Activated CD4-positive, alpha-beta T cell treated with anti-CD3 and anti-CD28 coated beads for 36 hours (primary cell): Measurements from ENCODE around the gene ITGB4. TPM values are rescaled to one million over a fixed set of nuclear protein-coding genes. Genes with fewer than 3 reads are reported as not detected.
A peak's percentile ranks its signal among the peaks of the same experiment; 100 is the strongest.

Source experiments
- ATAC-seq: fragments of 200-7000 bp; cut with Tn5 transposase; one replicate; pipeline ENCODE4 v1.10.0; 2021; ENCODE audit warnings: mild to moderate bottlenecking, moderate library complexity
- CTCF ChIA-PET: fragments of 350-600 bp; sonication (Branson Sonifier 250); formaldehyde crosslinking; loops from one replicate; lab custom pipeline; 2021; ENCODE audit warnings: antibody characterized with exemption; lab: Charles Lee
- POLR2A ChIA-PET: fragments of 350-600 bp; sonication (Branson Sonifier 250); formaldehyde crosslinking; loops from one replicate; lab custom pipeline; 2021; ENCODE audit warnings: antibody characterized with exemption, inconsistent platforms; lab: Charles Lee
- DNase-seq: peaks from one replicate; pipeline ENCODE4 v3.0.0-alpha.2; 2020
- H3K27ac Mint-ChIP-seq: one replicate; pipeline ENCODE4 v1.8.0; 2021; ENCODE audit warnings: mixed read lengths
- H3K27me3 Mint-ChIP-seq: one replicate; pipeline ENCODE4 v1.8.0; 2021; ENCODE audit warnings: mixed read lengths
- H3K36me3 Mint-ChIP-seq: one replicate; pipeline ENCODE4 v1.8.0; 2021; ENCODE audit warnings: low read depth, mixed read lengths
- H3K4me1 Mint-ChIP-seq: one replicate; pipeline ENCODE4 v1.8.0; 2021; ENCODE audit warnings: mixed read lengths
- H3K4me3 Mint-ChIP-seq: one replicate; pipeline ENCODE4 v1.8.0; 2021; ENCODE audit warnings: mild to moderate bottlenecking, moderate library complexity, mixed read lengths
- H3K9me3 Mint-ChIP-seq: one replicate; pipeline ENCODE4 v1.8.0; 2021; ENCODE audit warnings: low read depth, mixed read lengths
- intact Hi-C, 2 experiments: fragments of 100-400 bp; cut with DNase I in 1 of 2; cut with micrococcal nuclease in 1 of 2; formaldehyde crosslinking; loops; one replicate each; pipeline versions ENCODE4 v1.14.2 to v1.15.1; 2022 to 2024; cut with DNase I, micrococcal nuclease
- total RNA-seq, 2 experiments: library from RNA; stranded (reverse); gene quantifications; one replicate each; pipeline ENCODE4 v1.2.3, GENCODE V29; 2021

The ITGB4 gene
- total RNA-seq, 2 experiments from 2014 or later, result 0.62 to 1.5 TPM

DNA sequence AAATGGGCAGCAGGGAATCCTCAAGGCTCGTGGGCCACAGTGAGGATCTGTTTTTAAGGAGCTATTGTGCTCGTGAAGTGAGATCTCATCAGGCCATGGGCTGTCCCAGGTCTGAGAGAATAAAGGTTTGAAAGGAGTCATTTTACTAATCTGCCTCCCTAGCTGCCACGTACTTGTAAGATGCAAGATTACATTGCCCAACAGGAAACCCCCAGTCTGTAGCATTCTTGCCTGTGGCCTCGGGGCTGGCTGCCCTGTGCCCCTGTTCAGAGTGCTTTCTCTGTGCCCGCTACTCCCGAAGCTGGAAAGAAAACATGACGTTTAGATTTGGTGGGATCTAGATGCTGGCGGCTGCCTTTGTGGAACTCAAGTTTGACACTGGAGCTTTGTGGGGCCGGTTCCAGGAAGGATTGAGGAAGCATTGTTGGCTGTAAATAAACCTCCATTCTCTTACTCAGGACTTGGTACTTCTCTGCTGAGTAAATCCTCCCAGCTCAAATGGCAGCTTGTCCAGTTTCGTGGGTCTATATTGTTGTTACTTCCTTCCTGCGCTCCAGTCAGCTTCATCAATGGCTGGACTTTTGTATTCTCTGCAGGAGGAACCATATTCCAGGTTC, 32.9 kb upstream of the ITGB4 start:
- H3K27ac Mint-ChIP-seq, result peak overlapping the region; percentile 90
- DNase-seq (peak; percentile 44), ATAC-seq (peak; percentile 23)
- ChIA-PET POLR2A (interaction anchor here (0.7 to 1.2 kb wide), 3 partner anchors 13 to 60 kb away, joined by 3 to 12 read pairs (median 3); no protein-coding TSS in a partner anchor), CTCF (interaction anchor here (0.6 to 3.4 kb wide), 7 partner anchors 15 to 186 kb away, joined by 3 to 26 read pairs (median 4); no protein-coding TSS in a partner anchor)
- peaks cover 26% of the 10 kb centered on the region for H3K36me3 Mint-ChIP-seq
- H3K27me3 Mint-ChIP-seq, result no peaks in the 10 kb centered on the region
- peaks cover 74% of the 10 kb centered on the region for H3K4me1 Mint-ChIP-seq
- H3K4me3 Mint-ChIP-seq, result no peak overlapping the region
- H3K9me3 Mint-ChIP-seq, result no peaks in the 10 kb centered on the region
- intact Hi-C loops, result no loop called here

DNA sequence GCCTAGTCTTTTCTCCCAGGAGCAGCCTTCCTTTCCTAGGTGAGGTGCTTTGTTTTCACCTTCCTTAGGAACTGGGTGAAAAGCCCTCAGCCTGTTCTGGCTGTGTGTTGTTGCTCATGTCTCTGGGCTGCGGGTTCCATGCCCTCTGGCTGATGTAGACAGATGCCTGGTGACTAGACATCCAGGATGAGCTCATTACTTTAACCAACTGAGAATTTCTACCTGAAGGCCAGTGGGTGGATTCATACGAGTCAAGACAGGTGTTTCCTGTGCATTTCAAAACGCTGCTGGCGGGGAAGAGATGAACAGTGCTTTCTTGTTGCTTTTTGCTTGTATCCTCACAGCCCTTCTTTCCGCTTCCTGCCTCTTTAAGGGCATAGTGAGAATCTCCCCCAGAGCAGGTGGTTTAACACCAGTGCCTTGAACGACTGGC, 31.8 kb upstream of the ITGB4 start:
- DNase-seq (peak; percentile 68), ATAC-seq (peak; percentile 80)
- peaks cover 66% of the 10 kb centered on the region for H3K4me1 Mint-ChIP-seq
- no peaks in the 10 kb centered on the region for H3K27me3 Mint-ChIP-seq
- peak overlapping the region; percentile 90 for H3K27ac Mint-ChIP-seq
- intact Hi-C loops, result no loop called here
- no peaks in the 10 kb centered on the region for H3K9me3 Mint-ChIP-seq
- CTCF ChIA-PET, result interaction anchor here (0.8 to 3.4 kb wide), 5 partner anchors 36 to 583 kb away, joined by 3 to 26 read pairs (median 4); no protein-coding TSS in a partner anchor
- peaks cover 28% of the 10 kb centered on the region for H3K36me3 Mint-ChIP-seq
- POLR2A ChIA-PET, result interaction anchor here (0.9 to 1.2 kb wide), 2 partner anchors 17 to 517 kb away, joined by 3 to 4 read pairs; no protein-coding TSS in a partner anchor
- no peak overlapping the region for H3K4me3 Mint-ChIP-seq

DNA sequence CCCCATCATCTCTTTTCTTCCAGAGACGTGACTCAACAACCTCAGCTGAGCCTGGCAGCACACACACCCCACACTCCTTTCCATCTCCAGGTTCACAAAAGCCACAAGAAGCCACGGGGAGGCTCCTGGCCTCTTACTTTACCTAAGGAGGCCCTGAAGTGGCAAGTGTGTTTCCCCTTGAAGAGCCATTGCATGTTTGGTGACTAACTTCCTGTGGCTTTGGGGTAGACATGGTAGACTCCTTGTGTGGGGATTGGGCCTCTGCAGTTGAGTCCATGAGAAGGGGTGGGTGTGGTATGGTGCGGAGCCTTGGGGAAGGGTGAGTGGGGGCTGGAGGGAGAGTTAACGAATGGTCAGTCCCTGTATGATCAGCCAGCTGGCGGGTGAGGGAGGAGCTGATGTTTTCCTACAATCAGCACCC, 29.9 kb upstream of the ITGB4 start:
- intact Hi-C loops, result loop anchor here in 1 of 2 experiments (5.0 kb wide), 1 partner anchor 139 kb away; no protein-coding TSS in a partner anchor
- CTCF ChIA-PET, result interaction anchor here (0.8 to 1.4 kb wide), 5 partner anchors 16 to 155 kb away, joined by 3 to 6 read pairs (median 4); no protein-coding TSS in a partner anchor

DNA sequence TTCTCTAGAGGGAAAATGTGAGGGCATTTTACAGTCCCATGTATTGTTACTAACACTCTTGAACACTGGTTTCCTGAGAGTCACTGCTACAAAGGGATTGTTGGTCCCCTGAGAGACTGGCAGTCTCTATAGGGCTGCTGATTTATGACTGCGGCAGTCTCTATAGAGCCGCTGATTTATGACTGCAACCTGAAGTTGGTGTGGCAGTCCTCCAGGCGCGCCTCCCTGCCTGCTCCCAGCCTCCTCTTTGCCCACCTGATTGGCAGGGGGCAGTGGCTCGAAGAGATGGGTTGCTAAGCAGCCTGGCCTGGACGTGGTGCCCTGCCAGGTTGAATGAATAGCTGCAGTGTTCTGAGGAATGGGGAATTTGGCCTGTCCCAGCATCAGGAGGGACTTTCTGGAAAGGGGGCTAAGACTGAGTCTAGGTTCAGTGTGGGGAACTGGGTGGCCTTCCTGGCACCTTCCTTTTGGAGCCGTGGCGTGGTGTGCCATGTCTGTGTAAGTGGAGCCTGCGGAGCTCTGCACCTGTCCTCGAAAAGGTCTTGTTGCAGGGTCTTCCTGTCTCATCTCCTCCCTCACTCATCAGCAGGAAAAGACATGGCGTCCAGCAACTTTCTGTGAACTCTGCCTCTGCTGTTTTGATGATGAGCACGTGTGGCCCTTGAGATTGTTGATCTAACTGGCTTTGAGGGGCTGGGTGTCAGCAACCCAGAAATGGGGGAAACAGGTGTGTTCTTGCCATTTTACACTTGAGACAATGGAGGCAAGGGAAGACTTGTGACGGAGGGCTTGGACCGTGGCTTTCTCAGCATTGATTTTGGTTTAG, 29.2 kb upstream of the ITGB4 start:
- ChIA-PET CTCF (interaction anchor here (0.9 to 1.5 kb wide), 2 partner anchors 17 to 68 kb away, joined by 3 to 8 read pairs; no protein-coding TSS in a partner anchor), POLR2A (interaction anchor here (0.9 kb wide), 1 partner anchor 59 kb away, joined by 3 read pairs; no protein-coding TSS in a partner anchor)
- peaks cover 50% of the 10 kb centered on the region for H3K4me1 Mint-ChIP-seq
- ATAC-seq, result peak; percentile 27
- H3K36me3 Mint-ChIP-seq, result peaks cover 22% of the 10 kb centered on the region
- no peak overlapping the region for H3K4me3 Mint-ChIP-seq
- H3K27me3 Mint-ChIP-seq, result no peaks in the 10 kb centered on the region
- DNase-seq, result no peak
- H3K9me3 Mint-ChIP-seq, result no peaks in the 10 kb centered on the region
- intact Hi-C loops, result loop anchor here in 1 of 2 experiments (5.0 kb wide), 1 partner anchor 140 kb away; no protein-coding TSS in a partner anchor
- peak overlapping the region; percentile 62 for H3K27ac Mint-ChIP-seq

More for the DNA sequence above, 29.9 kb upstream of the ITGB4 start:
- peaks cover 56% of the 10 kb centered on the region for H3K4me1 Mint-ChIP-seq
- POLR2A ChIA-PET, result interaction anchor here (0.9 kb wide), 1 partner anchor 60 kb away, joined by 3 read pairs; no protein-coding TSS in a partner anchor
- H3K9me3 Mint-ChIP-seq, result no peaks in the 10 kb centered on the region
- ATAC-seq (peak; percentile 72), DNase-seq (peak; percentile 77)
- peak overlapping the region; percentile 62 for H3K27ac Mint-ChIP-seq
- no peak overlapping the region for H3K4me3 Mint-ChIP-seq
- H3K27me3 Mint-ChIP-seq, result no peaks in the 10 kb centered on the region
- H3K36me3 Mint-ChIP-seq, result peaks cover 24% of the 10 kb centered on the region

DNA sequence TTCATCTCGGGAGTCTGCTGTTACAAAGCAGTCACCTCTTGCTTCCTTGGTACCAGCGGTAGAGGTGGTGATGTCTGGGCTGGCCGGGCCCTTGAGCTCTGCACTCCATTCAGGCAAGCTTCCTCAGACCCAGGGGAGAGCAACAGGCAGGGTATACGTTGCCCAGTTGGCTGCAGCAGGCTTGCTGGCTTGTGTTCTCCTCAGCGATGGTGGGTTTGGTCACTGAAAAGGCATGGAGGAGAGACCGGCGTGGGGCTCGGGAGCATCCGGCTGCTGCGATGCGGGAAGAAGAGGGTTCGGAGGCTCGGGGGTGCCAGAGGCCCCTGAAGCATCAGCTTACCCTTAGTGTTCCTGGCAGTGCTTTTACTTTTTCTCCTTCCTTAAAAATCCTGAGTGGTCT, 28.3 kb upstream of the ITGB4 start:
- Mint-ChIP-seq H3K4me3 (no peak overlapping the region), H3K4me1 (peaks cover 44% of the 10 kb centered on the region)

DNA sequence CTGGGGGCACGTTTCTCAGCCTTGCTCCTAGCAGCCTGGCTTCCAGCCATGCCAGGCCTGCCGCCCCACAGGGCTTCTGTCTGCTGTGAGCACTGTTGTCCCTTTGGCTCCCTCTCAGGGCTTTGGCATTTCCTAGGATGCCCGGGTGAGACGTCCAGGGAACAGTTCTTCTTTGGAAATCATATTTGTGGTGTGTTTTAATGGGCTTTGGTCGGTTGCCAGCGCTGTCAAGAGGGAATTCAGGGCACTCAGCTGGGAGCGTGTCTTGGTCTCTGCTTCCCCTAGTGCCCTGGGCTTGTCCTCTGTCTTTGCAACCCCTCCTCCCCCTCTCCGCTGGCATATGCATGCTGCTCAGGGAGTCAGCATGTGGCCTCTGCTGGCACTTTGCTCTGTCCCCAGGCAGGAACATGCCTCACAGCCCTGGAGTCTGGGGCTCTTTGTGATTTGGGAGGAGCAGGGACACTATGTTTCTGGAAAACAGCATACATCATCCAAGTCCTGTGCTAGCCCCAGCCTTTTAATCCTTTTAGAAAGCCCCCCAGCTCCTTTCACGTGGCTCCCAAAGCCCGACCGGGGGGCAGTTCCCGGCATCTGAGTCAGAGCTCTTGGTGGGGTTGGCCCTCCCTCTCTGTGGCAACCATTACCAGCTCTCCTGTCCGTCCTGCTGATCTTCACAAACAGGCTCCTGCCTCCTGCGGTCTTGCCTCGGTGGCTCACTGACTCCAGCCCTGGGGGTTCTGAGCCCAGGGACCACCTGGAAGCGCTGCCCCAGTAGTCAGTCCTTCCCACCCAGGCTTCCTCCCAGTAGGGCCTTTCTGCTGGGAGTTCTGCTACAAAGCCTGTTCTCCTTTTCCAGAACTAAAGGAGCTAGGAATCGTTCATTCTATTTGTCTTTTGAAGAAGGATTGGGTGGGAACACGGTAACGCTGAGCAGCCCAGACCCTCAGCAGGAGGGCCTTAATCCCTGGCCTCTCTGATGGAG, 27.5 kb upstream of the ITGB4 start:
- ATAC-seq (no peak), DNase-seq (no peak)
- intact Hi-C loops, result loop anchor here in 1 of 2 experiments (5.0 kb wide), 1 partner anchor 141 kb away; no protein-coding TSS in a partner anchor
- POLR2A ChIA-PET, result interaction anchor here (0.7 kb wide), 1 partner anchor 17 kb away, joined by 3 read pairs; no protein-coding TSS in a partner anchor
- Mint-ChIP-seq H3K4me3 (no peak overlapping the region), H3K9me3 (no peaks in the 10 kb centered on the region), H3K27me3 (no peaks in the 10 kb centered on the region), H3K36me3 (peaks cover 14% of the 10 kb centered on the region), H3K27ac (no peak overlapping the region), H3K4me1 (peaks cover 35% of the 10 kb centered on the region)
- CTCF ChIA-PET, result interaction anchor here (0.7 to 1.5 kb wide), 4 partner anchors 14 to 54 kb away, joined by 3 to 8 read pairs (median 4); no protein-coding TSS in a partner anchor

More for the DNA sequence above, 28.3 kb upstream of the ITGB4 start:
- ChIA-PET CTCF (interaction anchor here (0.7 to 1.5 kb wide), 3 partner anchors 18 to 55 kb away, joined by 4 to 8 read pairs (median 5); no protein-coding TSS in a partner anchor), POLR2A (no interaction called here)
- no peak for ATAC-seq
- Mint-ChIP-seq H3K27ac (no peak overlapping the region), H3K9me3 (no peaks in the 10 kb centered on the region), H3K36me3 (peaks cover 16% of the 10 kb centered on the region), H3K27me3 (no peaks in the 10 kb centered on the region)
- intact Hi-C loops, result loop anchor here in 1 of 2 experiments (5.0 kb wide), 1 partner anchor 141 kb away; no protein-coding TSS in a partner anchor
- DNase-seq, result no peak

DNA sequence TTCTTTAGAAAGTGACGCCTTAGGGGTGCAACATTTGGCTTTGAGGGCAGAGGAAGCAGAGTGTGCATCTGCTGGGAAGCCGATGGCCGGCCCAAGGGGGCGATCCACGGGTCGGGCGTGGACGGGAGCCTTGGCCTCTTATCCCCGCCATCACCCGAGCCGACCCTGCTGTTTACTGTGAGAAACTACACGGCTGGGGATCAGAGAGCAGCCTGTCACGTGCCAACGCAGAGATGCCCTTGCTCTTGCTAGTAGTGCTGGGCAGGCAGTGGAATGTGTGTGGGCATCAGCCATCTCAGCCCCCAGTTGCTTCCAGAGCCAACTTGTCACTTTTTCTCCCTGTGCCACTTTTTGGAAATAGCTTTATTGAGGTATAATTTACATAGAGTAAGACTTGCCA, 26.7 kb upstream of the ITGB4 start:
- H3K4me1 Mint-ChIP-seq, result peaks cover 28% of the 10 kb centered on the region
- ATAC-seq (no peak), DNase-seq (no peak)
- H3K36me3 Mint-ChIP-seq, result peaks cover 16% of the 10 kb centered on the region
- intact Hi-C loops, result loop anchor here in 1 of 2 experiments (5.0 kb wide), 1 partner anchor 142 kb away; no protein-coding TSS in a partner anchor
- H3K27me3 Mint-ChIP-seq, result no peaks in the 10 kb centered on the region
- no peak overlapping the region for H3K4me3 Mint-ChIP-seq
- no peak overlapping the region for H3K27ac Mint-ChIP-seq
- H3K9me3 Mint-ChIP-seq, result no peaks in the 10 kb centered on the region
- CTCF ChIA-PET, result interaction anchor here (1.0 to 1.1 kb wide), 2 partner anchors 13 to 32 kb away, joined by 3 read pairs; no protein-coding TSS in a partner anchor
- POLR2A ChIA-PET, result interaction anchor here (0.7 kb wide), 1 partner anchor 18 kb away, joined by 3 read pairs; no protein-coding TSS in a partner anchor

GRCh38 chr17:75695141-75695829, 26.0 kb upstream of the ITGB4 start:
- Mint-ChIP-seq H3K27ac (no peak overlapping the region), H3K9me3 (no peaks in the 10 kb centered on the region), H3K4me1 (peaks cover 22% of the 10 kb centered on the region), H3K36me3 (peaks cover 18% of the 10 kb centered on the region), H3K27me3 (no peaks in the 10 kb centered on the region), H3K4me3 (no peak overlapping the region)
- intact Hi-C loops, result no loop called here
- DNase-seq (no peak), ATAC-seq (no peak)
- ChIA-PET POLR2A (no interaction called here), CTCF (interaction anchor here (0.6 to 1.1 kb wide), 3 partner anchors 31 to 70 kb away, joined by 3 to 5 read pairs (median 3); no protein-coding TSS in a partner anchor)

GRCh38 chr17:75695830-75696271, 25.4 kb upstream of the ITGB4 start:
- ATAC-seq, result no peak
- CTCF ChIA-PET, result interaction anchor here (0.6 to 1.1 kb wide), 3 partner anchors 14 to 70 kb away, joined by 3 to 5 read pairs (median 3); no protein-coding TSS in a partner anchor
- no peaks in the 10 kb centered on the region for H3K27me3 Mint-ChIP-seq
- peaks cover 19% of the 10 kb centered on the region for H3K36me3 Mint-ChIP-seq
- no peak for DNase-seq
- no peak overlapping the region for H3K27ac Mint-ChIP-seq
- intact Hi-C loops, result no loop called here
- H3K4me3 Mint-ChIP-seq, result no peak overlapping the region
- peaks cover 16% of the 10 kb centered on the region for H3K4me1 Mint-ChIP-seq
- POLR2A ChIA-PET, result interaction anchor here (0.5 kb wide), 1 partner anchor 176 kb away, joined by 4 read pairs; no protein-coding TSS in a partner anchor
- H3K9me3 Mint-ChIP-seq, result no peaks in the 10 kb centered on the region
